Measurements from ENCODE around the gene FOXE1.

GRCh38 chr9:97900738-97901565, 47.9 kb downstream of the FOXE1 start:
- TF ChIP-seq, protein P1, sequence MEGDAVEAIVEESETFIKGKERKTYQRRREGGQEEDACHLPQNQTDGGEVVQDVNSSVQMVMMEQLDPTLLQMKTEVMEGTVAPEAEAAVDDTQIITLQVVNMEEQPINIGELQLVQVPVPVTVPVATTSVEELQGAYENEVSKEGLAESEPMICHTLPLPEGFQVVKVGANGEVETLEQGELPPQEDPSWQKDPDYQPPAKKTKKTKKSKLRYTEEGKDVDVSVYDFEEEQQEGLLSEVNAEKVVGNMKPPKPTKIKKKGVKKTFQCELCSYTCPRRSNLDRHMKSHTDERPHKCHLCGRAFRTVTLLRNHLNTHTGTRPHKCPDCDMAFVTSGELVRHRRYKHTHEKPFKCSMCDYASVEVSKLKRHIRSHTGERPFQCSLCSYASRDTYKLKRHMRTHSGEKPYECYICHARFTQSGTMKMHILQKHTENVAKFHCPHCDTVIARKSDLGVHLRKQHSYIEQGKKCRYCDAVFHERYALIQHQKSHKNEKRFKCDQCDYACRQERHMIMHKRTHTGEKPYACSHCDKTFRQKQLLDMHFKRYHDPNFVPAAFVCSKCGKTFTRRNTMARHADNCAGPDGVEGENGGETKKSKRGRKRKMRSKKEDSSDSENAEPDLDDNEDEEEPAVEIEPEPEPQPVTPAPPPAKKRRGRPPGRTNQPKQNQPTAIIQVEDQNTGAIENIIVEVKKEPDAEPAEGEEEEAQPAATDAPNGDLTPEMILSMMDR (IDR thresholded peaks at IDR 0.05), result peak; percentile 24 to 70 (median 68)
- TF ChIP-seq POLR2AphosphoS5 (IDR thresholded peaks at IDR 0.05) (no peak), POLR2A (IDR thresholded peaks at IDR 0.05) (no peak)
